NCI-H748 treated with DMSO at 0.1 percent for 48 hours (cell line): ENCODE data around the gene FICD.

Experiments
- DNase-seq: peaks from one replicate; lab custom pipeline; 2025; lab: John Stamatoyannopoulos, UW

The FICD gene

DNA sequence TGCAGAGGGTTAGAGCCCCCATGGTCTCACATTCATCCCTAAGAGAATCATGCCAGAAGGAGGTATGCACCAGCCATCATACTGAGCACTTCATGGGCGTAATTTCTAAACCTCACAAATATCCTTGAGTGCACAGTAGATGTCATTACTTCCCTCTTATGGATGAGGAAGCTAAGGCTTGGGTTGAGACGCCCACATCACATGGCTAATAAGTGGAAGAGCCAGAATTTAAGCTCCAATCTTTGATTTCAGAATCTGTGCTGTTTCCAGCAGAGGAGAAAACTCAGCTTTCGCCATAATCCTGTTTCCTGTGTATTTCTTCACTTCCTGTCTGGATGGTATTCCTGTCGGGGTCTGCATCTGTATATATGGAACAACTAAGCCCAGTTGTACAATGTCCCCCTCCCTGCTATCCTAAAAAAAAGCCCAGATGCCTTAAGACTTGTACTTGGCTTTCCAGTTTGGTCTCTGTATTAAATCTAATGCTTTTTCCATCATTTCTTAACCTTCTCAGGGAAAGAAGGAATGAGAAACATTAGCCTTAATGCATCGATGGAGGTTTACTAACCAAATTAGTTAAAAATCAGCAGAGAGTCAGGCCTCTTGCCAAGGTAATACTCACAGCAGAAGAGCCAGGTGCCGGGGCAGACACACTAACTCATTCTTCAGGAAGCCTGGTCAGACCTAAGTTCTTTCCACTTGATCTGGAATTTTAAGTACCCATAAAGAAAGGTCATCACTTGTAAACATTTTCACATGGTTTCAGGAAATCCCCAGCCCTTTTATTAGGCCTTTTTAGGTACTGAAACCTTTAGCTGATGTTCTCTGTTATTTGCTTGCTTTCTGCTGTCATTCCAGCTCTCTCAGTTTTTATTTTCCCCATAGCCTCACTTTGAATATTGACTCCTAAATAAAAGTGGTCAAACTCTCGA lies 52.6 kb downstream of the FICD start:
- no peak for DNase-seq

DNA sequence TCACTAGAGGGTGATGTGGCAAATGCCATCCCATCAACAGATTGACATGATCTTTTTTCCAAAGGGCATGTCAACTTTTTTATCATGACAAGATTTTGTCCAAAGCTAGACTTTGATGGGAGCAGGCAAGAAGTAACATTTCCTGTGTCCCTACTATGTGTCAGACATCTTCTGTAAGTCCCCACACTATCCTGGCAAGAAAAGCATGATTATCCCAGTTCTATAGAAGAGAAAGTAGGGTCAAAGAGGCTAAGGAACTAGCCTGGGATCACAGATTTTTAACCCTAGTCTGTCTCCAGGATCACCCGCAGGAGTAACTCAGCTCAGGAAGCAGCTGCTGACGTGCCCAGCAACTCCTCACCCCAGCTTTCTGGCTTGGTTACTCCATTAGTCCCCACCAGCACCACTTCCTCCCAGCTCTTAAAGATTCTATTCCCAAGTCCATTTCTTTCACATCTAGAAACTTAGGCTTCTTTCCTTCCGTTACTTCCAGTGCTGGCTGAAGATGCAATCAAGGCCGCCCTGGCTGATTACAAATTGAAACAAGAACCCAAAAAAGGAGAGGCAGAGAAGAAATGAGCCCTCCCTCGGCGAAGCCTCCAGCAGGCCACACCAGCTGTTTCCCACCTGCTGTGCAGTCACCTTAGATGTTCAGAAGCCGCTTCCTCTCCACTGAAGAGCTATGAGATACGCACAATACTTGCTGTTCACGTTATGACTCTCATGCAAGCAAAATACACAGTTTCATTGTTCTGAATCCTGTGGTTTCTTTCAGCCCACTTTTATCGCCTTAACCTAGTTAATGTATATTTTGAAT lies 53.5 kb downstream of the FICD start:
- DNase-seq: no peak
